ENCODE data around the gene DLG2.

Gene DLG2

GRCh38 chr11:84056653-84057376 is 1570.3 kb downstream of the DLG2 start:
- H3K27me3 ChIP-seq (ENCODE audit: insufficient read depth, low read length) = no peaks in the 10 kb centered on the region
- TF ChIP-seq EZH2 (IDR thresholded peaks at IDR 0.05; ENCODE audit: borderline replicate concordance, low read length) (no peak), CTCF (IDR thresholded peaks at IDR 0.05; ENCODE audit: low read length) (no peak)
- no peak overlapping the region for H3K4me3 ChIP-seq (ENCODE audit: low read depth, low read length, poor library complexity, severe bottlenecking)
- H3K9me2 ChIP-seq (ENCODE audit: low read depth, low read length) = no peaks in the 10 kb centered on the region
- no peaks in the 10 kb centered on the region for H3F3A ChIP-seq (ENCODE audit: insufficient read depth, low read length)
- no peaks in the 10 kb centered on the region for H4K20me1 ChIP-seq (ENCODE audit: insufficient read depth, low read length)
- no peaks in the 10 kb centered on the region for H3K36me3 ChIP-seq (ENCODE audit: insufficient read depth, low read length)
- no peaks in the 10 kb centered on the region for H3K79me2 ChIP-seq (ENCODE audit: insufficient read depth, low read length)
- H3K4me2 ChIP-seq (ENCODE audit: low read length) = no peak overlapping the region
- no peak overlapping the region for H3K9ac ChIP-seq (ENCODE audit: low read length)
- H3K4me1 ChIP-seq (ENCODE audit: insufficient read depth, low read length, severe bottlenecking) = no peaks in the 10 kb centered on the region
- H3K9me3 ChIP-seq (ENCODE audit: low read length) = no peaks in the 10 kb centered on the region
- H3K27ac ChIP-seq (ENCODE audit: low read depth, low read length, poor library complexity, severe bottlenecking) = no peak overlapping the region
- H2AFZ ChIP-seq (ENCODE audit: low read length) = no peak overlapping the region

GRCh38 chr11:84045146-84045545 is 1582.0 kb downstream of the DLG2 start:
- TF ChIP-seq CTCF (IDR thresholded peaks at IDR 0.05; ENCODE audit: low read length) = no peak
- no peak for TF ChIP-seq EZH2 (IDR thresholded peaks at IDR 0.05; ENCODE audit: borderline replicate concordance, low read length)
- H3K4me1 ChIP-seq (ENCODE audit: insufficient read depth, low read length, severe bottlenecking) = no peaks in the 10 kb centered on the region
- no peak overlapping the region for H3K9ac ChIP-seq (ENCODE audit: low read length)
- no peaks in the 10 kb centered on the region for H4K20me1 ChIP-seq (ENCODE audit: insufficient read depth, low read length)
- H3K4me2 ChIP-seq (ENCODE audit: low read length) = no peak overlapping the region
- no peaks in the 10 kb centered on the region for H3K9me3 ChIP-seq (ENCODE audit: low read length)
- H3K27ac ChIP-seq (ENCODE audit: low read depth, low read length, poor library complexity, severe bottlenecking) = no peak overlapping the region
- no peaks in the 10 kb centered on the region for H3K27me3 ChIP-seq (ENCODE audit: insufficient read depth, low read length)
- no peaks in the 10 kb centered on the region for H3K9me2 ChIP-seq (ENCODE audit: low read depth, low read length)
- no peak overlapping the region for H3K4me3 ChIP-seq (ENCODE audit: low read depth, low read length, poor library complexity, severe bottlenecking)
- no peaks in the 10 kb centered on the region for H3K36me3 ChIP-seq (ENCODE audit: insufficient read depth, low read length)
- no peak overlapping the region for H2AFZ ChIP-seq (ENCODE audit: low read length)
- H3F3A ChIP-seq (ENCODE audit: insufficient read depth, low read length) = no peaks in the 10 kb centered on the region
- no peaks in the 10 kb centered on the region for H3K79me2 ChIP-seq (ENCODE audit: insufficient read depth, low read length)

GRCh38 chr11:84044706-84045105 is 1582.4 kb downstream of the DLG2 start:
- Histone ChIP-seq H3K4me3 (ENCODE audit: low read depth, low read length, poor library complexity, severe bottlenecking) (no peak overlapping the region), H3K79me2 (ENCODE audit: insufficient read depth, low read length) (no peaks in the 10 kb centered on the region)

More at GRCh38 chr11:84044706-84045105, 1582.4 kb downstream of the DLG2 start:
- Histone ChIP-seq H3K9me2 (ENCODE audit: low read depth, low read length) (no peaks in the 10 kb centered on the region), H3K4me1 (ENCODE audit: insufficient read depth, low read length, severe bottlenecking) (no peaks in the 10 kb centered on the region), H3K27me3 (ENCODE audit: insufficient read depth, low read length) (no peaks in the 10 kb centered on the region), H2AFZ (ENCODE audit: low read length) (no peak overlapping the region), H4K20me1 (ENCODE audit: insufficient read depth, low read length) (no peaks in the 10 kb centered on the region), H3K27ac (ENCODE audit: low read depth, low read length, poor library complexity, severe bottlenecking) (no peak overlapping the region), H3K9ac (ENCODE audit: low read length) (no peak overlapping the region), H3K9me3 (ENCODE audit: low read length) (no peaks in the 10 kb centered on the region), H3K36me3 (ENCODE audit: insufficient read depth, low read length) (no peaks in the 10 kb centered on the region), H3F3A (ENCODE audit: insufficient read depth, low read length) (no peaks in the 10 kb centered on the region), H3K4me2 (ENCODE audit: low read length) (no peak overlapping the region)
- TF ChIP-seq CTCF (IDR thresholded peaks at IDR 0.05; ENCODE audit: low read length) = no peak
- no peak for TF ChIP-seq EZH2 (IDR thresholded peaks at IDR 0.05; ENCODE audit: borderline replicate concordance, low read length)

Measured in OCI-LY1 (cell line).